HepG2 (cell line): Measurements from ENCODE around the gene MCM8. TPM values are rescaled to one million over a fixed set of nuclear protein-coding genes. Genes with fewer than 3 reads are reported as not detected.

Source experiments
- ATAC-seq: fragments of 200-7000 bp; cut with Tn5 transposase; 3 replicates; pipeline ENCODE4 v1.9.1; 2020; ENCODE audit warnings: mild to moderate bottlenecking, moderate library complexity
- BruUV-seq: library from RNA; stranded (reverse); fragments of 400-500 nt; replicated peaks from 2 replicates; lab custom pipeline; 2021; lab: Mats Ljungman, UMichigan
- CTCF ChIA-PET: fragments of 300-600 bp; formaldehyde crosslinking; extraction: SDS; loops from one replicate; lab custom pipeline; 2021; ENCODE audit warnings: low total read pairs, inconsistent platforms, low intra/inter-chr PET ratio; lab: Yijun Ruan, JAX
- POLR2A ChIA-PET: fragments of 350-600 bp; sonication (Branson Sonifier 250); formaldehyde crosslinking; loops from one replicate; lab custom pipeline; 2020; ENCODE audit warnings: antibody characterized with exemption, inconsistent platforms; lab: Yijun Ruan, JAX
- DNase-seq: peaks from one replicate; pipeline ENCODE4 v3.0.0-alpha.2; 2015; ENCODE audit warnings: low spot score
- FAIRE-seq: peaks from 3 replicates; lab custom pipeline; 2011; peaks lifted over from hg19 to GRCh38; lab: Jason Lieb, UNC
- H2AFZ ChIP-seq: one replicate; pipeline ENCODE4 v1.6.1; 2011; ENCODE audit warnings: low read length, inconsistent platforms
- H3K27ac ChIP-seq: fragments of 300-600 bp; 3 replicates; pipeline ENCODE4 v1.8.0; 2011; ENCODE audit warnings: mixed run types, mild to moderate bottlenecking, mixed read lengths, low read length, inconsistent platforms; ENCODE audit not compliant: insufficient read depth; ENCODE audit errors: extremely low read length
- H3K27me3 ChIP-seq, 2 experiments: fragments of 200-600 bp in 1 of 2; 2 replicates in 1 of 2; 3 replicates in 1 of 2; pipeline versions ENCODE4 v1.6.0 to v1.8.0; 2011; ENCODE audit warnings: low read length in 2 of 2, mild to moderate bottlenecking in 2 of 2, moderate library complexity in 2 of 2, inconsistent platforms in 1 of 2; ENCODE audit not compliant: insufficient read depth in 2 of 2, control insufficient read depth in 1 of 2
- H3K36me3 ChIP-seq, 2 experiments: fragments of 200-600 bp in 1 of 2; replicated peaks in 1 of 2; 2 replicates in 1 of 2; 3 replicates in 1 of 2; pipeline versions ENCODE4 v1.5.1 to v1.8.0; 2011; ENCODE audit warnings: low read length in 2 of 2, inconsistent platforms in 1 of 2; ENCODE audit not compliant: insufficient read depth in 2 of 2, control insufficient read depth in 1 of 2
- H3K4me1 ChIP-seq: 2 replicates; pipeline ENCODE4 v1.5.1; 2012; ENCODE audit warnings: low read length, inconsistent platforms; ENCODE audit not compliant: insufficient read depth
- H3K4me2 ChIP-seq: 2 replicates; pipeline ENCODE4 v1.6.0; 2011; ENCODE audit warnings: low read depth, low read length, inconsistent platforms
- H3K4me3 ChIP-seq, 3 experiments: fragments of 200-600 bp in 1 of 3; sonication (generic), shearing (Covaris generic) in 1 of 3; replicated peaks in 1 of 3; 2 replicates each; pipeline ENCODE4 v1.5.1; 2011 to 2016; ENCODE audit warnings: low read length in 3 of 3, inconsistent platforms in 2 of 3, low read depth in 2 of 3, mild to moderate bottlenecking in 2 of 3, control low read depth in 1 of 3, mixed read lengths in 1 of 3; ENCODE audit not compliant: insufficient read depth in 1 of 3
- H3K79me2 ChIP-seq: one replicate; pipeline ENCODE4 v1.6.1; 2011; ENCODE audit warnings: low read length, inconsistent platforms; ENCODE audit not compliant: insufficient read depth
- H3K9ac ChIP-seq: 2 replicates; pipeline ENCODE4 v1.6.0; 2011; ENCODE audit warnings: mild to moderate bottlenecking, low read depth, low read length, inconsistent platforms; ENCODE audit not compliant: insufficient read depth
- H3K9me3 ChIP-seq: 2 replicates; pipeline ENCODE4 v1.5.1; 2012; ENCODE audit warnings: mild to moderate bottlenecking, low read length
- H4K20me1 ChIP-seq: 2 replicates; pipeline ENCODE4 v1.6.0; 2011; ENCODE audit warnings: inconsistent platforms, mild to moderate bottlenecking, low read length, moderate library complexity; ENCODE audit not compliant: insufficient read depth
- CENPBD1 ChIP-seq: sonication (generic); formaldehyde crosslinking; IDR thresholded peaks from 2 replicates; pipeline ENCODE4 v1.8.0; 2022; ENCODE audit warnings: missing genetic modification reagents, low read depth, mild to moderate bottlenecking, borderline replicate concordance
- CHD2 ChIP-seq: IDR thresholded peaks from 2 replicates; pipeline ENCODE4 v1.6.1; 2011; ENCODE audit warnings: low read depth, low read length, improper control_type of control experiment
- ELF3 ChIP-seq: IDR thresholded peaks from 2 replicates; pipeline ENCODE4 v1.6.1; 2016; ENCODE audit warnings: missing genetic modification reagents, missing compliant biosample characterization
- HDAC1 ChIP-seq: sonication (generic); formaldehyde crosslinking; IDR thresholded peaks from 2 replicates; pipeline ENCODE4 v1.5.1; 2020; ENCODE audit warnings: mild to moderate bottlenecking, missing genetic modification reagents
- JUNB ChIP-seq: sonication (generic); formaldehyde crosslinking; IDR thresholded peaks from 2 replicates; pipeline ENCODE4 v1.8.0; 2022; ENCODE audit warnings: missing genetic modification reagents, mild to moderate bottlenecking, borderline replicate concordance
- MTA1 ChIP-seq: sonication (generic); formaldehyde crosslinking; IDR thresholded peaks from 2 replicates; pipeline ENCODE4 v1.4.0; 2020; ENCODE audit warnings: missing genetic modification reagents, mild to moderate bottlenecking, borderline replicate concordance
- PCBP2 ChIP-seq: fragments of 200-400 bp; formaldehyde crosslinking; optimal IDR thresholded peaks from 2 replicates; pipeline ENCODE3; 2018; ENCODE audit warnings: low read length, low read depth; ENCODE audit not compliant: poor library complexity, severe bottlenecking
- SNAPC5 ChIP-seq: sonication (generic); formaldehyde crosslinking; IDR thresholded peaks from 2 replicates; pipeline ENCODE4 v1.8.1; 2023; ENCODE audit warnings: mild to moderate bottlenecking, missing genetic modification reagents, borderline replicate concordance
- TRIM24 ChIP-seq: sonication (generic); formaldehyde crosslinking; IDR thresholded peaks from 2 replicates; pipeline ENCODE4 v1.8.0; 2022; ENCODE audit warnings: mild to moderate bottlenecking, missing genetic modification reagents
- ZKSCAN5 ChIP-seq: sonication (generic); formaldehyde crosslinking; IDR thresholded peaks from 2 replicates; pipeline ENCODE4 v1.5.1; 2020; ENCODE audit warnings: mild to moderate bottlenecking, missing genetic modification reagents
- ZKSCAN8 ChIP-seq: IDR thresholded peaks from 2 replicates; pipeline ENCODE4 v1.6.1; 2016; ENCODE audit warnings: borderline replicate concordance, missing genetic modification reagents, missing compliant biosample characterization
- ZNF383 ChIP-seq: sonication (generic); formaldehyde crosslinking; IDR thresholded peaks from 2 replicates; pipeline ENCODE4 v1.4.0; 2020; ENCODE audit warnings: missing genetic modification reagents, mild to moderate bottlenecking, borderline replicate concordance
- ZNF646 ChIP-seq: sonication (generic); formaldehyde crosslinking; IDR thresholded peaks from 2 replicates; pipeline ENCODE4 v1.9.0; 2021; ENCODE audit warnings: mild to moderate bottlenecking, missing genetic modification reagents
- ZNF883 ChIP-seq: sonication (generic); formaldehyde crosslinking; IDR thresholded peaks from 2 replicates; pipeline ENCODE4 v1.5.1; 2020; ENCODE audit warnings: mild to moderate bottlenecking, missing genetic modification reagents; ENCODE audit errors: not compliant biosample characterization
- WGBS: methylation state at CpG from one replicate; pipeline ENCODE4 v1.1.6; 2017; ENCODE audit warnings: low lambda C conversion rate; 5-methylcytosine and 5-hydroxymethylcytosine counted together
- in situ Hi-C: cut with HindIII; loops from 2 replicates; pipeline ENCODE4 v1.10.0; 2017; ENCODE audit warnings: low pct_unique_long_range_greater_than_20kb; ENCODE audit not compliant: extremely low pct_ligation_motif_present
- intact Hi-C: fragments of 100-400 bp; cut with micrococcal nuclease; formaldehyde crosslinking; loops from one replicate; pipeline ENCODE4 v1.10.0; 2022; ENCODE audit not compliant: unreplicated experiment
- polyA plus RNA-seq, 8 experiments: library from polyadenylated mRNA; depleted of rRNA in 3 of 8; stranded (reverse) in 7 of 8; unstranded in 1 of 8; fragments of >200 nt; fragmentation: Illumina TruSeq in 4 of 8; extraction: Trizol in 4 of 8; gene quantifications; 2 replicates each; pipeline versions ENCODE4 v1.2.1 to v1.2.3, GENCODE V29; 2011 to 2016; ENCODE audit warnings: low read depth in 4 of 8, missing spikeins in 1 of 8, mixed read lengths in 1 of 8; ENCODE audit not compliant: insufficient read depth in 1 of 8
- total RNA-seq, 5 experiments: library from RNA; depleted of rRNA; stranded (reverse); fragments of >200 nt; fragmentation: Illumina TruSeq; extraction: Trizol; gene quantifications; 2 replicates each; pipeline ENCODE4 v1.2.3, GENCODE V29; 2016; ENCODE audit warnings: low read depth in 1 of 5

MCM8 gene
- total and polyA plus RNA-seq, 2 of the 13 experiments (the other 11 are each of a cell fraction or from before 2014, with no cell fraction given) = 11.5 to 59.3 TPM

GRCh38 chr20:5975778-5976177 lies 25.3 kb downstream of the MCM8 start (continued):
- no peak for TF ChIP-seq MTA1 (CRISPR knock-in tag)
- TF ChIP-seq ZNF883 (CRISPR knock-in tag) = no peak
- TF ChIP-seq ELF3 (CRISPR knock-in tag) = no peak
- no peak for TF ChIP-seq PCBP2
- no peak for TF ChIP-seq TRIM24
- TF ChIP-seq, all 625 proteins: peak for 0

GRCh38 chr20:5977223-5977622 lies 26.8 kb downstream of the MCM8 start:
- H3K4me1 ChIP-seq = peaks cover 23% of the 10 kb centered on the region
- ATAC-seq (no peak), DNase-seq (no peak), FAIRE-seq (no peak)
- WGBS = 89% methylated on average over 2 of the region's 2 CpGs
- H3K79me2 ChIP-seq = no peaks in the 10 kb centered on the region
- H3K36me3 ChIP-seq = peaks cover 8 to 57% of the 10 kb centered on the region in 2 experiments
- H3K27ac ChIP-seq = no peak overlapping the region
- no peaks in the 10 kb centered on the region for H4K20me1 ChIP-seq
- H3K4me3 ChIP-seq = no peak overlapping the region
- ChIA-PET CTCF (no interaction called here), POLR2A (no interaction called here)
- intact Hi-C loops = no loop called here
- in situ Hi-C loops = no loop called here
- no peak overlapping the region for H2AFZ ChIP-seq
- H3K9ac ChIP-seq = no peak overlapping the region
- H3K27me3 ChIP-seq = no peaks in the 10 kb centered on the region
- TF ChIP-seq SNAPC5 (CRISPR knock-in tag) (no peak), CENPBD1 (CRISPR knock-in tag) (no peak), ZKSCAN8 (CRISPR knock-in tag) (no peak), JUNB (CRISPR knock-in tag) (no peak), CHD2 (no peak), ZKSCAN5 (CRISPR knock-in tag) (no peak), HDAC1 (CRISPR knock-in tag) (no peak), ZNF383 (no peak), ZNF646 (CRISPR knock-in tag) (no peak)
- H3K4me2 ChIP-seq = no peak overlapping the region
- BruUV-seq = no TSS peak
- H3K9me3 ChIP-seq = no peaks in the 10 kb centered on the region
